ENCODE data around the gene LNX1. TPM values are rescaled to one million over a fixed set of nuclear protein-coding genes. Genes with fewer than 3 reads are reported as not detected.

The LNX1 gene
- polyA plus RNA-seq, 2 of the 4 experiments (the other 2 are of a cell fraction) = 0.04 to 0.14 TPM

- ChIA-PET CTCF (no interaction called here), POLR2A (no interaction called here)
- FAIRE-seq = no peak
- no peak for ATAC-seq
- WGBS (ENCODE audit: missing lambda C conversion rate) = 50% methylated on average over 4 of the region's 4 CpGs
- no peak overlapping the region for H3K27ac ChIP-seq
- DNase-seq (ENCODE audit: low read depth in 1 of 2, low spot score in 1 of 2) = no peak
- no peaks in the 10 kb centered on the region for H3K9me3 ChIP-seq
- no peak overlapping the region for H3K4me2 ChIP-seq
- H3K4me1 ChIP-seq = no peaks in the 10 kb centered on the region
- H3K4me3 ChIP-seq = no peak overlapping the region
- no peak for TF ChIP-seq CHD4 (IDR thresholded peaks at IDR 0.05; ENCODE audit: borderline replicate concordance)
- no peak for TF ChIP-seq TP53 (CRISPR knock-in tag; IDR thresholded peaks at IDR 0.05)
- no peak for TF ChIP-seq HEYL (CRISPR knock-in tag; IDR thresholded peaks at IDR 0.05)
- no peak for TF ChIP-seq BHLHE40 (IDR thresholded peaks at IDR 0.05; ENCODE audit: low read depth, low read length)
- no peak for TF ChIP-seq KDM5A (IDR thresholded peaks at IDR 0.05)
- TF ChIP-seq FOSB (CRISPR knock-in tag; IDR thresholded peaks at IDR 0.05) = no peak
Observed at GRCh38 chr4:53515076-53515475, 76.2 kb downstream of the LNX1 start.

DNA sequence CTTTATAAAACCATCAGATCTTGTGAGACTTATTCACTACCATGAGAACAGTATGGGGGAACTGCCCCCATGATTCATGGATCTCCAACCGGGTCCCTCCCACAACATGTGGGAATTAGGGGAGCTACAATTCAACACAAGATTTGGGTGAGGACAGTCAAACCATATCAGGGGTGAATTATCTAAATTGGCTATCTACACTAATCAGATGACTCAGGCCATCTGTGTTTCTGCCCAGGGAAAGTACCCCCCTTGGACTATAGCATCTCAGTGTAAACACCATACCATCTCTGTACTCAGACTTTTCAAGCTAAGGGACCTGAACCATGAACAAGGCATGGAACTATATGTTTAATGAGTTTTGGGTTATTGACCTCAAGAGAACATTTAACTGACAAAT lies 76.8 kb downstream of the LNX1 start:
- Histone ChIP-seq H3K27ac (no peak overlapping the region), H3K4me2 (no peak overlapping the region), H3K4me1 (no peaks in the 10 kb centered on the region), H3K9me3 (no peaks in the 10 kb centered on the region), H3K4me3 (no peak overlapping the region)
- CTCF ChIA-PET = no interaction called here
- POLR2A ChIA-PET = no interaction called here
- DNase-seq (ENCODE audit: low read depth in 1 of 2, low spot score in 1 of 2) (no peak), FAIRE-seq (no peak), ATAC-seq (no peak)
- TF ChIP-seq CBX2 (IDR thresholded peaks at IDR 0.05; ENCODE audit: borderline replicate concordance, low read depth) (no peak), BCL3 (IDR thresholded peaks at IDR 0.05) (no peak), POLR2AphosphoS2 (conservative IDR thresholded peaks at IDR 0.05; ENCODE audit: low read length) (no peak), HOXA7 (CRISPR knock-in tag; IDR thresholded peaks at IDR 0.05) (no peak), HOXB5 (CRISPR knock-in tag; IDR thresholded peaks at IDR 0.05) (no peak), EHF (CRISPR knock-in tag; IDR thresholded peaks at IDR 0.05) (no peak), USF2 (IDR thresholded peaks at IDR 0.05) (no peak), EHMT2 (IDR thresholded peaks at IDR 0.05; ENCODE audit: low read depth) (no peak)
- 0% methylated on average over 1 of the region's 1 CpG for WGBS (ENCODE audit: missing lambda C conversion rate)

GRCh38 chr4:53512608-53513007 lies 78.7 kb downstream of the LNX1 start:
- POLR2A ChIA-PET = no interaction called here
- DNase-seq (ENCODE audit: low read depth in 1 of 2, low spot score in 1 of 2) = no peak
- FAIRE-seq = no peak
- no peak for TF ChIP-seq HES2 (IDR thresholded peaks at IDR 0.05)
- no peak for TF ChIP-seq POLR2A (IDR thresholded peaks at IDR 0.05; ENCODE audit: low read length)
- no peak for TF ChIP-seq NR3C1 (IDR thresholded peaks at IDR 0.05)
- TF ChIP-seq ESRRA (IDR thresholded peaks at IDR 0.05; ENCODE audit: borderline replicate concordance, low read length) = no peak
- no peak for TF ChIP-seq BHLHE40 (IDR thresholded peaks at IDR 0.05; ENCODE audit: low read depth, low read length)
- Histone ChIP-seq H3K4me3 (no peak overlapping the region), H3K4me2 (no peak overlapping the region), H3K27ac (no peak overlapping the region), H3K4me1 (no peaks in the 10 kb centered on the region), H3K9me3 (no peaks in the 10 kb centered on the region)
- CTCF ChIA-PET = interaction anchor here (2.2 kb wide), 1 partner anchor 23 kb away, joined by 6 read pairs; no protein-coding TSS in a partner anchor
- no peak for ATAC-seq
- WGBS (ENCODE audit: missing lambda C conversion rate) = 18% methylated on average over 3 of the region's 3 CpGs

DNA sequence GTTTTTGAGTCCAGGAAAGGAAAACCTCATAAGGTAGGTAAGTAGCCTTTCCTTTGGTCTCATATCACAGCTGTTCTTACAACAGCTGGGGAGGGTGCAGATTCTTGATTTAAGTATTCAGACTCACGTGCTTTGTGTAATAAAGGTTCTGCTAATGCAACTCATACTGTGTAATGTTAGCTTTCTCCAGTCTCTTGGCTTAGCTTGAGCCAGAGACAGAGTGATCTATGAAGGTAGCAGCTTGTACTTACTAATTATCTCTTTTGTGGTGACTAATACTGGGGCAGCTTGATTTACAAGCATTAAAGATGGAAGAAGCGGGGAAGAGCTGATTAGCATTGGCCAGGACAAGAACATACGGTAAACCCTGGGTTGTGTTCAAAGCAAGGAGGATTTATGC lies 80.3 kb downstream of the LNX1 start:
- no peak for DNase-seq (ENCODE audit: low read depth in 1 of 2, low spot score in 1 of 2)
- H3K4me1 ChIP-seq = no peaks in the 10 kb centered on the region
- TF ChIP-seq NR3C1 (IDR thresholded peaks at IDR 0.05) = no peak
- no peak for TF ChIP-seq HOXA7 (CRISPR knock-in tag; IDR thresholded peaks at IDR 0.05)
- TF ChIP-seq MAZ (IDR thresholded peaks at IDR 0.05; ENCODE audit: borderline replicate concordance, low read depth, low read length) = no peak
- no peak for TF ChIP-seq HDAC2 (IDR thresholded peaks at IDR 0.05)
- no peak for TF ChIP-seq E2F6 (IDR thresholded peaks at IDR 0.05; ENCODE audit: borderline replicate concordance, low read depth)
- TF ChIP-seq RFX5 (IDR thresholded peaks at IDR 0.05) = no peak
- TF ChIP-seq ESRRA (IDR thresholded peaks at IDR 0.05; ENCODE audit: borderline replicate concordance, low read length) = no peak
- TF ChIP-seq EHMT2 (IDR thresholded peaks at IDR 0.05; ENCODE audit: low read depth) = no peak
- CTCF ChIA-PET = interaction anchor here (1.3 to 2.2 kb wide), 2 partner anchors 19 to 21 kb away, joined by 4 to 6 read pairs; no protein-coding TSS in a partner anchor
- no peaks in the 10 kb centered on the region for H3K9me3 ChIP-seq
- FAIRE-seq = no peak
- ATAC-seq = no peak
- POLR2A ChIA-PET = no interaction called here
- H3K4me3 ChIP-seq = no peak overlapping the region
- H3K4me2 ChIP-seq = no peak overlapping the region
- WGBS (ENCODE audit: missing lambda C conversion rate) = 20% methylated on average over 3 of the region's 3 CpGs
- H3K27ac ChIP-seq = no peak overlapping the region
